Measurements from ENCODE around the gene PIP5K1C. TPM values are rescaled to one million over a fixed set of nuclear protein-coding genes. Genes with fewer than 3 reads are reported as not detected.

Gene PIP5K1C
- total and polyA plus RNA-seq, 9 of the 15 experiments (the other 6 are each of a cell fraction or from before 2014, with no cell fraction given) = 0.38 to 22.1 (median 4.1) TPM

GRCh38 chr19:3699741-3700241 is 477 bp downstream of the PIP5K1C start (continued):
- TF ChIP-seq, protein P1, sequence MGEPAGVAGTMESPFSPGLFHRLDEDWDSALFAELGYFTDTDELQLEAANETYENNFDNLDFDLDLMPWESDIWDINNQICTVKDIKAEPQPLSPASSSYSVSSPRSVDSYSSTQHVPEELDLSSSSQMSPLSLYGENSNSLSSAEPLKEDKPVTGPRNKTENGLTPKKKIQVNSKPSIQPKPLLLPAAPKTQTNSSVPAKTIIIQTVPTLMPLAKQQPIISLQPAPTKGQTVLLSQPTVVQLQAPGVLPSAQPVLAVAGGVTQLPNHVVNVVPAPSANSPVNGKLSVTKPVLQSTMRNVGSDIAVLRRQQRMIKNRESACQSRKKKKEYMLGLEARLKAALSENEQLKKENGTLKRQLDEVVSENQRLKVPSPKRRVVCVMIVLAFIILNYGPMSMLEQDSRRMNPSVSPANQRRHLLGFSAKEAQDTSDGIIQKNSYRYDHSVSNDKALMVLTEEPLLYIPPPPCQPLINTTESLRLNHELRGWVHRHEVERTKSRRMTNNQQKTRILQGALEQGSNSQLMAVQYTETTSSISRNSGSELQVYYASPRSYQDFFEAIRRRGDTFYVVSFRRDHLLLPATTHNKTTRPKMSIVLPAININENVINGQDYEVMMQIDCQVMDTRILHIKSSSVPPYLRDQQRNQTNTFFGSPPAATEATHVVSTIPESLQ (CRISPR knock-in tag; IDR thresholded peaks at IDR 0.05) = no peak
- no peak for TF ChIP-seq ZBTB49 (CRISPR knock-in tag; IDR thresholded peaks at IDR 0.05; ENCODE audit: borderline replicate concordance)
- TF ChIP-seq, protein P2, sequence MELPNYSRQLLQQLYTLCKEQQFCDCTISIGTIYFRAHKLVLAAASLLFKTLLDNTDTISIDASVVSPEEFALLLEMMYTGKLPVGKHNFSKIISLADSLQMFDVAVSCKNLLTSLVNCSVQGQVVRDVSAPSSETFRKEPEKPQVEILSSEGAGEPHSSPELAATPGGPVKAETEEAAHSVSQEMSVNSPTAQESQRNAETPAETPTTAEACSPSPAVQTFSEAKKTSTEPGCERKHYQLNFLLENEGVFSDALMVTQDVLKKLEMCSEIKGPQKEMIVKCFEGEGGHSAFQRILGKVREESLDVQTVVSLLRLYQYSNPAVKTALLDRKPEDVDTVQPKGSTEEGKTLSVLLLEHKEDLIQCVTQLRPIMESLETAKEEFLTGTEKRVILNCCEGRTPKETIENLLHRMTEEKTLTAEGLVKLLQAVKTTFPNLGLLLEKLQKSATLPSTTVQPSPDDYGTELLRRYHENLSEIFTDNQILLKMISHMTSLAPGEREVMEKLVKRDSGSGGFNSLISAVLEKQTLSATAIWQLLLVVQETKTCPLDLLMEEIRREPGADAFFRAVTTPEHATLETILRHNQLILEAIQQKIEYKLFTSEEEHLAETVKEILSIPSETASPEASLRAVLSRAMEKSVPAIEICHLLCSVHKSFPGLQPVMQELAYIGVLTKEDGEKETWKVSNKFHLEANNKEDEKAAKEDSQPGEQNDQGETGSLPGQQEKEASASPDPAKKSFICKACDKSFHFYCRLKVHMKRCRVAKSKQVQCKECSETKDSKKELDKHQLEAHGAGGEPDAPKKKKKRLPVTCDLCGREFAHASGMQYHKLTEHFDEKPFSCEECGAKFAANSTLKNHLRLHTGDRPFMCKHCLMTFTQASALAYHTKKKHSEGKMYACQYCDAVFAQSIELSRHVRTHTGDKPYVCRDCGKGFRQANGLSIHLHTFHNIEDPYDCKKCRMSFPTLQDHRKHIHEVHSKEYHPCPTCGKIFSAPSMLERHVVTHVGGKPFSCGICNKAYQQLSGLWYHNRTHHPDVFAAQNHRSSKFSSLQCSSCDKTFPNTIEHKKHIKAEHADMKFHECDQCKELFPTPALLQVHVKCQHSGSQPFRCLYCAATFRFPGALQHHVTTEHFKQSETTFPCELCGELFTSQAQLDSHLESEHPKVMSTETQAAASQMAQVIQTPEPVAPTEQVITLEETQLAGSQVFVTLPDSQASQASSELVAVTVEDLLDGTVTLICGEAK (IDR thresholded peaks at IDR 0.05) = 0 out of 2 replicates have a peak, but pooled peaks have one; percentile 39
- TF ChIP-seq, protein P2 (CRISPR knock-in tag; IDR thresholded peaks at IDR 0.05) = no peak
